ENCODE data around the gene CHRM4. TPM values are rescaled to one million over a fixed set of nuclear protein-coding genes. Genes with fewer than 3 reads are reported as not detected.

CHRM4 gene
- total and polyA plus RNA-seq, 12 donors = 0.14 to 0.81 (median 0.39) TPM; not detected in 6

DNA sequence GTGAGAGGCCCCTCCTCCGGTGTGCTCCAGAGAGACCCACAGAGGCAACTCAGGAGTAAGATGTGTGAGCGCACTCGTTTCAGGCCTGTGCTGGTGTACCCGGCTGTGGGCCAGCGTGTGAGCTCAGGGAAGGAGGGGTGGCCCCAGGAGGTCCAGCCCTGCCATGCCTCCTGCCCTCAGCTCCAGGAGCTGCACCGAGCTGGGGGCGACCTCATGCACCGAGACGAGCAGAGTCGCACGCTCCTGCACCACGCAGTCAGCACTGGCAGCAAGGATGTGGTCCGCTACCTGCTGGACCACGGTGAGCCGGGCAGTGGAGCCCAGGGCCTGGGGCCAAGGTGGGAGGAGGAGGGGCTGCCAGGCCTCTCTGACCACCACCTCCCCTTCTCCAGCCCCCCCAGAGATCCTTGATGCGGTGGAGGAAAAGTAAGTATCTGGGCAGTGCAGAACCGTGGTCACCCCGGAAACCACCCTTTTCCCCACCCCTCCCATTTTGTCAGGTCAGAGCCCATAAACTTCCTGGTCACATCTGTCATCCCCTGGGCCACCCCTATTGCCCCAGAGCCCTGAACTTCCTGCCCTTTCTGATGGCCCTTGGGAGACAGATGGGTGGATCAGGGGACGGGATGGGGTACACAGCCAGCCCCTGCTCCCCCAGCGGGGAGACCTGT is 12.6 kb downstream of the CHRM4 start:
- peak in 1 of 7 donors; percentile 8 for DNase-seq
- 79 to 85% (median 81%) methylated on average over 5 to 20 of the region's 20 CpGs for WGBS, 4 donors
- no peaks in the 10 kb centered on the region for H3K27me3 ChIP-seq
- intact Hi-C loops (cut with DNase I) = no loop called here
- no peaks in the 10 kb centered on the region for H3K9me3 ChIP-seq (replicated peaks in 1 of 3)
- H3K27ac ChIP-seq = peak overlapping the region in 1 of 5 donors; percentile 17
- peaks cover 9 to 15% of the 10 kb centered on the region in 2 donors for H3K4me1 ChIP-seq (replicated peaks in 1 of 2)
- TF ChIP-seq CTCF (IDR thresholded peaks at IDR 0.05) (no peak), POLR2A (IDR thresholded peaks at IDR 0.05) (no peak)
- H3K36me3 ChIP-seq (replicated peaks in 1 of 2) = peaks cover 0 to 28% of the 10 kb centered on the region in 2 donors
- no peak overlapping the region for H3K4me3 ChIP-seq

DNA sequence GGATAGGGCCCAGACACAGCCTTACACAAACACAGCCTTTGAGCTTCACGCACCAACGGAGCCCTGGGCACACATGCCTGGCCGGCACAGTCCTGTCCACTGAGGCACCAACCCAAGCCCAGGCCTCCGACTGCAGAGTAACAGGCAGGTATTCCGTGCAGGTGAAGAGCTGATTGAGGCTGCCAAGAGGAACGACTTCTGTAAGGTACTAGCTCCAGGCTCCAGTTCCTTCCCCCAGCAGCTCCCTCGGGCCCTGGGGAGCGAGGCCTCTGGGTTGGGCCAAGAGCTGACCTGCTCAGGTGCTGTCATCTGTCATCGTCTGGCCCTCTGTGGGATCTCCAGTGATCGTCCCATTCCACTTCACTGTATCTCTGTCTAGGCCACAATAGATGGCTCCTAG is 13.3 kb downstream of the CHRM4 start:
- Histone ChIP-seq H3K27ac (no peak overlapping the region), H3K4me1 (replicated peaks in 1 of 2) (peaks cover 9 to 15% of the 10 kb centered on the region in 2 donors)
- whole genome bisulfite sequencing, 4 donors = 87 to 91% (median 89%) methylated on average over 4 to 10 of the region's 10 CpGs

DNA sequence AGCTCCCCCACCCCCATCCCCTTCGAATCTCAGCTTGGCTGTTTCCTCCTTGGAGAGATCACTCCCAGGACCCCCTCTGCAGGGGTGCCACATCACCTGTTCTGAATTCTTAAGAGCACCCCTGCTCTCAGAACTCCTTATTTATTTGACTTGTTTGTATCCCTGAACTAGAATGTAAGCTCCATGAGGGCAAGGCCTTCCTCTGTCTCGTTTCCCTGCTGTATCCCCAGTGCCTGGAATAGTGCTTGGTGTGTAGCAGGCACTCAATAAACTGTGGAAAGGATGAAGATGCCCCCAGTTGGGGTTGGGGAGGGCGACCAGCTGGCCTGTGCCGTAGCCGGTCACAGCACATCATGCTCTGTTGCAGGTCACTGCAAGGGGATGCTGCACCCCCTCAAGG is 13.7 kb downstream of the CHRM4 start:
- no peak overlapping the region for H3K27ac ChIP-seq
- H3K27me3 ChIP-seq = no peaks in the 10 kb centered on the region
- no peak overlapping the region for H3K4me3 ChIP-seq
- WGBS, 4 donors = 85 to 94% (median 91%) methylated on average over 5 of the region's 5 CpGs
- intact Hi-C loops (cut with DNase I) = no loop called here
- TF ChIP-seq POLR2A (IDR thresholded peaks at IDR 0.05) = no peak
- DNase-seq = no peak
- H3K36me3 ChIP-seq (replicated peaks in 1 of 2) = peaks cover 0 to 33% of the 10 kb centered on the region in 2 donors
- no peaks in the 10 kb centered on the region for H3K9me3 ChIP-seq (replicated peaks in 1 of 3)
- H3K4me1 ChIP-seq (replicated peaks in 1 of 2) = peaks cover 9 to 12% of the 10 kb centered on the region in 2 donors

More for the DNA sequence above, 13.3 kb downstream of the CHRM4 start:
- no peak overlapping the region for H3K4me3 ChIP-seq
- peak in 1 of 7 donors; percentile 13 for DNase-seq
- intact Hi-C loops (cut with DNase I) = no loop called here
- H3K27me3 ChIP-seq = no peaks in the 10 kb centered on the region
- H3K9me3 ChIP-seq (replicated peaks in 1 of 3) = no peaks in the 10 kb centered on the region
- TF ChIP-seq CTCF (IDR thresholded peaks at IDR 0.05) (no peak), POLR2A (IDR thresholded peaks at IDR 0.05) (no peak)
- H3K36me3 ChIP-seq (replicated peaks in 1 of 2) = peaks cover 0 to 32% of the 10 kb centered on the region in 2 donors

- peak in 2 of 7 donors; percentile 8 to 17 for DNase-seq
- Histone ChIP-seq H3K4me1 (replicated peaks in 1 of 2) (peaks cover 6 to 7% of the 10 kb centered on the region in 2 donors), H3K4me3 (no peak overlapping the region), H3K9me3 (replicated peaks in 1 of 3) (no peaks in the 10 kb centered on the region), H3K27ac (no peak overlapping the region), H3K27me3 (no peaks in the 10 kb centered on the region), H3K36me3 (replicated peaks in 1 of 2) (peaks cover 0 to 38% of the 10 kb centered on the region in 2 donors)
- 92 to 97% (median 97%) methylated on average over 11 of the region's 11 CpGs for WGBS, 4 donors
- TF ChIP-seq CTCF (IDR thresholded peaks at IDR 0.05) (no peak), POLR2A (IDR thresholded peaks at IDR 0.05) (no peak)
- intact Hi-C loops (cut with DNase I) = no loop called here
Measured at GRCh38 chr11:46377290-46377689, 14.3 kb downstream of the CHRM4 start.
